BJ (cell line): ENCODE measurements around the gene PRPF4. TPM values are rescaled to one million over a fixed set of nuclear protein-coding genes. Genes with fewer than 3 reads are reported as not detected.

Source experiments
- polyA plus RNA-seq: library from polyadenylated mRNA; depleted of rRNA; stranded (reverse); fragments of >200 nt; gene quantifications from 2 replicates; pipeline ENCODE4 v1.2.3, GENCODE V29; 2011; rRNA removed

The PRPF4 gene
- polyA plus RNA-seq, 1 experiment, result 18.3 TPM

Other genes starting within 250 kb of the PRPF4 start
- gene ZFP37, start 218.9 kb upstream of the PRPF4 start, polyA plus RNA-seq, result 0.25 and 0.82 TPM in 2 replicates
- 8.7 and 10.7 TPM in 2 replicates for gene SLC31A2, start 124.7 kb upstream of the PRPF4 start, polyA plus RNA-seq
- gene FKBP15, start 54.4 kb upstream of the PRPF4 start, polyA plus RNA-seq, result 29.2 and 45.0 TPM in 2 replicates
- 25.7 and 36.6 TPM in 2 replicates for gene SLC31A1, start 54.1 kb upstream of the PRPF4 start, polyA plus RNA-seq
- 11.1 and 33.2 TPM in 2 replicates for gene CDC26, start 86 bp upstream of the PRPF4 start, polyA plus RNA-seq
- not detected in 2 replicates for gene RNF183, start 27.7 kb downstream of the PRPF4 start, polyA plus RNA-seq
- 1.6 and 2.0 TPM in 2 replicates for gene WDR31, start 64.6 kb downstream of the PRPF4 start, polyA plus RNA-seq
- not detected in 2 replicates for gene BSPRY, start 73.9 kb downstream of the PRPF4 start, polyA plus RNA-seq
- gene HDHD3, start 101.3 kb downstream of the PRPF4 start, polyA plus RNA-seq, result 8.8 and 14.2 TPM in 2 replicates
- 9.2 and 9.5 TPM in 2 replicates for gene ALAD, start 125.6 kb downstream of the PRPF4 start, polyA plus RNA-seq
- gene POLE3, start 135.0 kb downstream of the PRPF4 start, polyA plus RNA-seq, result 29.3 and 47.3 TPM in 2 replicates
- 0.23 and 0.49 TPM in 2 replicates for gene C9orf43, start 135.1 kb downstream of the PRPF4 start, polyA plus RNA-seq
- gene RGS3, start 188.1 kb downstream of the PRPF4 start, polyA plus RNA-seq, result 50.1 and 66.4 TPM in 2 replicates